HT1080 (cell line): ENCODE data around the gene RAP1GAP2. TPM values are rescaled to one million over a fixed set of nuclear protein-coding genes. Genes with fewer than 3 reads are reported as not detected.
A peak's percentile ranks its signal among the peaks of the same experiment; 100 is the strongest.

Experiments used
- DNase-seq: peaks from one replicate; pipeline ENCODE4 v3.0.0-alpha.2; 2015; ENCODE audit warnings: low read depth
- total RNA-seq: library from RNA; depleted of rRNA; stranded (reverse); fragments of >200 nt; shearing (Covaris generic); gene quantifications from 2 replicates; pipeline ENCODE4 v1.2.3, GENCODE V29; 2014

RAP1GAP2 gene
- total RNA-seq, 1 experiment from 2014 or later, result 17.5 TPM

- no peak for DNase-seq
Observed at GRCh38 chr17:2909175-2909845, 113.1 kb downstream of the RAP1GAP2 start.

GRCh38 chr17:2909846-2910234 is 113.6 kb downstream of the RAP1GAP2 start:
- no peak for DNase-seq

- DNase-seq, result no peak
Observed at GRCh38 chr17:2911035-2911754, 115.0 kb downstream of the RAP1GAP2 start.

- DNase-seq, result no peak
Observed at GRCh38 chr17:2911755-2912111, 115.5 kb downstream of the RAP1GAP2 start.

- no peak for DNase-seq
Observed at GRCh38 chr17:2912754-2913153, 116.5 kb downstream of the RAP1GAP2 start.

GRCh38 chr17:2916461-2916860 is 120.2 kb downstream of the RAP1GAP2 start:
- DNase-seq, result no peak

GRCh38 chr17:2921443-2921842 is 125.2 kb downstream of the RAP1GAP2 start:
- no peak for DNase-seq

- peak; percentile 18 for DNase-seq
Observed at GRCh38 chr17:2924211-2924610, 128.0 kb downstream of the RAP1GAP2 start.

GRCh38 chr17:2925011-2925410 is 128.8 kb downstream of the RAP1GAP2 start:
- no peak for DNase-seq

GRCh38 chr17:2926019-2926650 is 129.9 kb downstream of the RAP1GAP2 start:
- DNase-seq, result peak; percentile 32

GRCh38 chr17:2928294-2928890 is 132.2 kb downstream of the RAP1GAP2 start:
- no peak for DNase-seq

- no peak for DNase-seq
Observed at GRCh38 chr17:2929881-2930533, 133.8 kb downstream of the RAP1GAP2 start.

- DNase-seq, result no peak
Observed at GRCh38 chr17:2931876-2932275, 135.6 kb downstream of the RAP1GAP2 start.

- DNase-seq, result no peak
Observed at GRCh38 chr17:2932946-2933345, 136.7 kb downstream of the RAP1GAP2 start.

- DNase-seq, result no peak
Observed at GRCh38 chr17:2933606-2934005, 137.4 kb downstream of the RAP1GAP2 start.

GRCh38 chr17:2935632-2936031 is 139.4 kb downstream of the RAP1GAP2 start:
- no peak for DNase-seq

GRCh38 chr17:2936351-2936750 is 140.1 kb downstream of the RAP1GAP2 start:
- DNase-seq, result no peak

- DNase-seq, result no peak
Observed at GRCh38 chr17:2936771-2937321, 140.6 kb downstream of the RAP1GAP2 start.

- DNase-seq, result peak; percentile 20
Observed at GRCh38 chr17:2937331-2938003, 141.2 kb downstream of the RAP1GAP2 start.

GRCh38 chr17:2939714-2940351 is 143.6 kb downstream of the RAP1GAP2 start:
- no peak for DNase-seq
